ENCODE results near the gene MASP1.

DNA sequence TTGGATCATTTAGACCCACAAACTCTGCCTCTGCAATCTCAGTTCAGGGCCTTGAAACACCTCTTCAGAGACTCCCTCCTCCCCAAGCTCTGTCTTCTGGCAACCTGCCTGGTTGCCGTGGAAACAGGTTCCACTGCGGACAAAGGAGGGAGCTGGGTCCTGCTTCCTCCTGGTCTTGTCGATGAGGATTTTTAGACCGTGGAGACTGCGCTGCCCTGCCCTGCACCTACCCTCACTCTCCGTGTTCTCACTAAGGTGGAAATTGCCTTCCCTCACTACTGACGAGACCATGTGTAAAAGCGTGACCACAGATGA is 94.2 kb downstream of the MASP1 start, which contains the start of gene RTP1:
- no peak for TF ChIP-seq POLR2A (IDR thresholded peaks at IDR 0.05; ENCODE audit: low read depth, low read length)
- TF ChIP-seq POLR2AphosphoS5 (IDR thresholded peaks at IDR 0.05; ENCODE audit: low read depth, low read length), result no peak
- TF ChIP-seq TAF1 (IDR thresholded peaks at IDR 0.05; ENCODE audit: low read depth, low read length), result no peak
- TF ChIP-seq POU2F2 (IDR thresholded peaks at IDR 0.05; ENCODE audit: low read depth, low read length), result no peak
- TF ChIP-seq SPI1 (IDR thresholded peaks at IDR 0.05; ENCODE audit: low read depth, low read length), result no peak
- TF ChIP-seq PAX5 (IDR thresholded peaks at IDR 0.05; ENCODE audit: insufficient read depth, low read length, severe bottlenecking), result no peak
